Endodermal cell (in vitro differentiated cells): ENCODE measurements around the gene PRKCQ. TPM values are rescaled to one million over a fixed set of nuclear protein-coding genes. Genes with fewer than 3 reads are reported as not detected.

Experiments
- DNase-seq: peaks from one replicate; pipeline ENCODE4 v3.0.0-alpha.2; 2017
- H3K27ac ChIP-seq: 2 replicates; pipeline ENCODE4 v1.5.1; 2013; ENCODE audit warnings: mild to moderate bottlenecking, low read depth, low read length, moderate library complexity
- H3K27me3 ChIP-seq: 2 replicates; pipeline ENCODE4 v1.6.1; 2013; ENCODE audit warnings: mild to moderate bottlenecking, low read length, moderate library complexity; ENCODE audit not compliant: insufficient read depth, control insufficient read depth, poor library complexity, severe bottlenecking
- H3K36me3 ChIP-seq: 2 replicates; pipeline ENCODE4 v1.7.0; 2013; ENCODE audit warnings: mild to moderate bottlenecking, low read length, moderate library complexity; ENCODE audit not compliant: control insufficient read depth, insufficient read depth
- H3K4me1 ChIP-seq: one replicate; pipeline ENCODE4 v1.7.0; 2013; ENCODE audit warnings: low read length; ENCODE audit not compliant: control insufficient read depth, insufficient read depth
- H3K4me3 ChIP-seq: 2 replicates; pipeline ENCODE4 v1.5.1; 2013; ENCODE audit warnings: mild to moderate bottlenecking, low read length, moderate library complexity
- H3K9ac ChIP-seq: 2 replicates; pipeline ENCODE4 v1.6.1; 2013; ENCODE audit warnings: mild to moderate bottlenecking, low read length, moderate library complexity; ENCODE audit not compliant: poor library complexity, severe bottlenecking; ENCODE audit errors: extremely low read depth
- H3K9me3 ChIP-seq: 2 replicates; pipeline ENCODE4 v1.6.1; 2013; ENCODE audit warnings: mild to moderate bottlenecking, low read length, moderate library complexity; ENCODE audit not compliant: control insufficient read depth
- H3K27ac Mint-ChIP-seq: 2 replicates; pipeline ENCODE4 v1.8.0; 2020; ENCODE audit warnings: mixed read lengths
- H3K27me3 Mint-ChIP-seq: 2 replicates; pipeline ENCODE4 v1.8.0; 2021; ENCODE audit warnings: mild to moderate bottlenecking, mixed read lengths; ENCODE audit not compliant: insufficient read depth
- H3K36me3 Mint-ChIP-seq: 2 replicates; pipeline ENCODE4 v1.8.0; 2020; ENCODE audit warnings: low read depth, mixed read lengths
- H3K4me1 Mint-ChIP-seq: 2 replicates; pipeline ENCODE4 v1.8.0; 2020; ENCODE audit warnings: mixed read lengths
- H3K4me3 Mint-ChIP-seq: 2 replicates; pipeline ENCODE4 v1.8.0; 2020; ENCODE audit warnings: mild to moderate bottlenecking, moderate library complexity, mixed read lengths
- H3K9me3 Mint-ChIP-seq: 2 replicates; pipeline ENCODE4 v1.8.0; 2020; ENCODE audit warnings: mild to moderate bottlenecking, mixed read lengths
- CTCF ChIP-seq: fragments of 200-600 bp; sonication (generic); conservative IDR thresholded peaks from 2 replicates; pipeline ENCODE4 v1.5.0; 2021; ENCODE audit warnings: antibody characterized with exemption, mild to moderate bottlenecking
- WGBS, 2 experiments: methylation state at CpG; one replicate each; pipeline versions ENCODE4 v1.1.5 to v1.1.7; 2013; ENCODE audit warnings: missing lambda C conversion rate in 2 of 2, mixed read lengths in 1 of 2; ENCODE audit not compliant: insufficient coverage in 1 of 2, insufficient read length in 1 of 2; 5-methylcytosine and 5-hydroxymethylcytosine counted together
- total RNA-seq, 2 donors: library from RNA; stranded (reverse); fragmentation: NEBNext Ultra II Directional in 1 of 2; extraction: Animal tissue kit (Norgen Biotek cat#: 25700) in 1 of 2; gene quantifications; 2 replicates in 1 of 2; 3 replicates in 1 of 2; pipeline ENCODE4 v1.2.1, GENCODE V29; 2021

Gene PRKCQ
- total RNA-seq, 2 donors from 2014 or later = 24.3 to 29.1 TPM

- no peaks in the 10 kb centered on the region for H3K4me1 ChIP-seq
- H3K4me1 Mint-ChIP-seq = no peaks in the 10 kb centered on the region
- no peak overlapping the region for H3K4me3 ChIP-seq
- no peak overlapping the region for H3K9ac ChIP-seq
- no peaks in the 10 kb centered on the region for H3K9me3 ChIP-seq
- H3K36me3 Mint-ChIP-seq = peaks cover 35% of the 10 kb centered on the region
- no peak for DNase-seq
- H3K27me3 Mint-ChIP-seq = peaks cover 45% of the 10 kb centered on the region
- H3K27me3 ChIP-seq = peaks cover 72% of the 10 kb centered on the region
- TF ChIP-seq CTCF = no peak
- H3K36me3 ChIP-seq = peaks cover 91% of the 10 kb centered on the region
- no peak overlapping the region for H3K4me3 Mint-ChIP-seq
- no peak overlapping the region for H3K27ac Mint-ChIP-seq
- no peak overlapping the region for H3K27ac ChIP-seq
- WGBS, 2 experiments = 92 to 95% methylated on average over 9 to 13 of the region's 13 CpGs
- no peaks in the 10 kb centered on the region for H3K9me3 Mint-ChIP-seq
Measured at GRCh38 chr10:6494936-6495592, 85.0 kb downstream of the PRKCQ start.

- no peak for DNase-seq
- 73% methylated on average over 2 of the region's 2 CpGs; no CpG with 5 or more reads in 1 of the 2 experiments for WGBS, 2 experiments
- H3K4me1 Mint-ChIP-seq = no peaks in the 10 kb centered on the region
- no peak overlapping the region for H3K9ac ChIP-seq
- H3K4me1 ChIP-seq = no peaks in the 10 kb centered on the region
- no peaks in the 10 kb centered on the region for H3K9me3 ChIP-seq
- H3K4me3 ChIP-seq = no peak overlapping the region
- peaks cover 51% of the 10 kb centered on the region for H3K27me3 Mint-ChIP-seq
- TF ChIP-seq CTCF = no peak
- peaks cover 76% of the 10 kb centered on the region for H3K27me3 ChIP-seq
- no peak overlapping the region for H3K27ac ChIP-seq
- H3K4me3 Mint-ChIP-seq = no peak overlapping the region
- H3K27ac Mint-ChIP-seq = no peak overlapping the region
- H3K36me3 Mint-ChIP-seq = peaks cover 41% of the 10 kb centered on the region
- peaks cover 90% of the 10 kb centered on the region for H3K36me3 ChIP-seq
- no peaks in the 10 kb centered on the region for H3K9me3 Mint-ChIP-seq
Measured at GRCh38 chr10:6494442-6494819, 85.6 kb downstream of the PRKCQ start.

- Histone ChIP-seq H3K27ac (no peak overlapping the region), H3K9me3 (no peaks in the 10 kb centered on the region), H3K4me3 (no peak overlapping the region), H3K9ac (no peak overlapping the region), H3K27me3 (peaks cover 76% of the 10 kb centered on the region), H3K4me1 (no peaks in the 10 kb centered on the region), H3K36me3 (peaks cover 90% of the 10 kb centered on the region)
- H3K4me1 Mint-ChIP-seq = no peaks in the 10 kb centered on the region
- no peak for DNase-seq
- H3K36me3 Mint-ChIP-seq = peaks cover 42% of the 10 kb centered on the region
- 94 to 96% methylated on average over 11 of the region's 11 CpGs for WGBS, 2 experiments
- no peaks in the 10 kb centered on the region for H3K9me3 Mint-ChIP-seq
- peaks cover 56% of the 10 kb centered on the region for H3K27me3 Mint-ChIP-seq
- no peak overlapping the region for H3K27ac Mint-ChIP-seq
- TF ChIP-seq CTCF = no peak
- H3K4me3 Mint-ChIP-seq = no peak overlapping the region
Measured at GRCh38 chr10:6493521-6494441, 86.3 kb downstream of the PRKCQ start.
